Measurements from ENCODE around the gene LARP6. TPM values are rescaled to one million over a fixed set of nuclear protein-coding genes. Genes with fewer than 3 reads are reported as not detected.

The LARP6 gene
- total and polyA plus RNA-seq, 4 donors = 0.89 to 2.9 (median 1.5) TPM

GRCh38 chr15:70855764-70856163 is 1.8 kb upstream of the LARP6 start (continued):
- TF ChIP-seq CTCF (IDR thresholded peaks at IDR 0.05; ENCODE audit: low read depth, low read length, missing input control) = no peak
- TF ChIP-seq FOXA1 (IDR thresholded peaks at IDR 0.05) = no peak

DNA sequence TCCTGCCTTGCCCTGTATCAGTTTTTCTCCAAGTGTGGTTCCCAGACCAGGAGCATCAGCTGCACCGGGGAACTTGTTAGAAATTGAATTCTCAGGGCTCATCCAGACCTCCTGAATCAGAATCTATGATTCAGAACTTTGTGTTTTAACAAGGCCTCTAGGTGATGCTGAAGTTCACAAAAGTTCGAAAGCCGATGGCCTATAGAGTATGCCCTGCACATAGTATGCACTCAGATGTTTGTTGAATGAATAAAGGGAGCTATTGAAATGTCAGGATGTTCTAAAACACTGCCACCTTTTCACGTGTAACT is 664 bp upstream of the LARP6 start:
- DNase-seq (ENCODE audit: low spot score) = no peak
- no peak overlapping the region for H3K4me3 ChIP-seq (ENCODE audit: low read depth in 1 of 3, low read length in 3 of 3)
- WGBS = 65% methylated on average over 4 of the region's 4 CpGs
- no peak overlapping the region for H3K9ac ChIP-seq (ENCODE audit: low read depth in 1 of 2, low read length in 2 of 2)
- H3K27me3 ChIP-seq (ENCODE audit: control insufficient read depth in 4 of 4, insufficient read depth in 4 of 4, low read length in 3 of 4) = no peaks in the 10 kb centered on the region
- TF ChIP-seq RXRA (IDR thresholded peaks at IDR 0.05) (peak in 1 of 2 donors; percentile 14), JUND (IDR thresholded peaks at IDR 0.05) (no peak)
- peak overlapping the region; percentile 33 to 58 for H3K27ac ChIP-seq (ENCODE audit: low read depth in 1 of 2, low read length in 2 of 2)
- peaks cover 3 to 10% (median 6%) of the 10 kb centered on the region in 4 donors for H3K4me1 ChIP-seq (ENCODE audit: control insufficient read depth in 4 of 4, insufficient read depth in 4 of 4, low read length in 3 of 4)
- H3K9me3 ChIP-seq (ENCODE audit: control insufficient read depth in 4 of 4, low read length in 3 of 4) = no peaks in the 10 kb centered on the region
- H3K36me3 ChIP-seq (ENCODE audit: control insufficient read depth in 4 of 4, insufficient read depth in 3 of 4, low read depth in 1 of 4, low read length in 3 of 4) = no peaks in the 10 kb centered on the region

DNA sequence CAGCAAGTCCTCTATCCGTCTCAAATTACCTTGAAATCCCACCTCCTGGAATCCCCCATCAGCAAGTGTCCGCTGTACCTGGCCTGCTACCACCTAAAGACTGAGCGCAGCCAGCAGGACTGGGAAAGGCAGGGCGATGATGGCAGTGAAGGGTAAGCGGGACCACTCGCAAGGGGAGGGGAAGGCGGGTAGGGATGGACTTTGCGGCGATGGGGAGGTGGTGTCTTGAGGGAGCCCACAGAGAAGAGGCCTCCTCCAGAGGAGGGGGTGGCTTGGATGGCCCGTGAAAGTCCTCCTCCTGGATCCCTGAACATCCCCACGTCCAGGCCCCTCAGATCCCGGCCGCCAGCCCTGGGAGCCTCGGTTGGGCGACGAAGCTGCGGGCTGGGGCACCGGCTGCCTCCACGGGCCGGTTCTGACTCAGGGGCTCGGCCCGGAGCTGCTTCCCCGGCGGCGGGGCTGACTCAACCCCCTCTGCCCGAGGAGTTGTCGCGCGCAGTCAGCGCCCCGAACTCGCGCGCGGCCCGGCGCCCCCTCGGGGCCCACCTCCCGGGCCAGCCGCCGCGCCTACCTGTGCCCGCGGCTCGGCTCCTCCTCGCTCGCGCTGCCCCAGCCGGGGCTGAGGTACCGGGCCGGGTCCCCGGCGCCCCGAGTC is 512 bp downstream of the LARP6 start:
- H3K36me3 ChIP-seq (ENCODE audit: control insufficient read depth in 4 of 4, insufficient read depth in 3 of 4, low read depth in 1 of 4, low read length in 3 of 4) = no peaks in the 10 kb centered on the region
- no peaks in the 10 kb centered on the region for H3K27me3 ChIP-seq (ENCODE audit: control insufficient read depth in 4 of 4, insufficient read depth in 4 of 4, low read length in 3 of 4)
- H3K4me3 ChIP-seq (ENCODE audit: low read depth in 1 of 3, low read length in 3 of 3) = peak overlapping the region in 2 of 3 donors; percentile 52 to 79
- H3K4me1 ChIP-seq (ENCODE audit: control insufficient read depth in 4 of 4, insufficient read depth in 4 of 4, low read length in 3 of 4) = peaks cover 3 to 10% (median 6%) of the 10 kb centered on the region in 4 donors
- H3K9ac ChIP-seq (ENCODE audit: low read depth in 1 of 2, low read length in 2 of 2) = no peak overlapping the region
- TF ChIP-seq HNF4A (conservative IDR thresholded peaks at IDR 0.05) (no peak), RAD21 (IDR thresholded peaks at IDR 0.05) (no peak), GABPA (IDR thresholded peaks at IDR 0.05 in 1 of 2, conservative IDR thresholded peaks at IDR 0.05 in 1 of 2) (no peak), EGR1 (IDR thresholded peaks at IDR 0.05; ENCODE audit: low read depth in 2 of 2) (no peak), FOXA1 (IDR thresholded peaks at IDR 0.05) (no peak)
- TF ChIP-seq, protein P1, sequence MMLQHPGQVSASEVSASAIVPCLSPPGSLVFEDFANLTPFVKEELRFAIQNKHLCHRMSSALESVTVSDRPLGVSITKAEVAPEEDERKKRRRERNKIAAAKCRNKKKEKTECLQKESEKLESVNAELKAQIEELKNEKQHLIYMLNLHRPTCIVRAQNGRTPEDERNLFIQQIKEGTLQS (IDR thresholded peaks at IDR 0.05) = no peak
- no peaks in the 10 kb centered on the region for H3K9me3 ChIP-seq (ENCODE audit: control insufficient read depth in 4 of 4, low read length in 3 of 4)
- DNase-seq (ENCODE audit: low spot score) = no peak
- H3K27ac ChIP-seq (ENCODE audit: low read depth in 1 of 2, low read length in 2 of 2) = peak overlapping the region; percentile 33 to 45
- WGBS = 19% methylated on average over 54 of the region's 54 CpGs

GRCh38 chr15:70852501-70853317 is 1.2 kb downstream of the LARP6 start:
- H3K4me1 ChIP-seq (ENCODE audit: control insufficient read depth in 4 of 4, insufficient read depth in 4 of 4, low read length in 3 of 4) = peaks cover 3 to 10% (median 6%) of the 10 kb centered on the region in 4 donors
- TF ChIP-seq, protein P2, sequence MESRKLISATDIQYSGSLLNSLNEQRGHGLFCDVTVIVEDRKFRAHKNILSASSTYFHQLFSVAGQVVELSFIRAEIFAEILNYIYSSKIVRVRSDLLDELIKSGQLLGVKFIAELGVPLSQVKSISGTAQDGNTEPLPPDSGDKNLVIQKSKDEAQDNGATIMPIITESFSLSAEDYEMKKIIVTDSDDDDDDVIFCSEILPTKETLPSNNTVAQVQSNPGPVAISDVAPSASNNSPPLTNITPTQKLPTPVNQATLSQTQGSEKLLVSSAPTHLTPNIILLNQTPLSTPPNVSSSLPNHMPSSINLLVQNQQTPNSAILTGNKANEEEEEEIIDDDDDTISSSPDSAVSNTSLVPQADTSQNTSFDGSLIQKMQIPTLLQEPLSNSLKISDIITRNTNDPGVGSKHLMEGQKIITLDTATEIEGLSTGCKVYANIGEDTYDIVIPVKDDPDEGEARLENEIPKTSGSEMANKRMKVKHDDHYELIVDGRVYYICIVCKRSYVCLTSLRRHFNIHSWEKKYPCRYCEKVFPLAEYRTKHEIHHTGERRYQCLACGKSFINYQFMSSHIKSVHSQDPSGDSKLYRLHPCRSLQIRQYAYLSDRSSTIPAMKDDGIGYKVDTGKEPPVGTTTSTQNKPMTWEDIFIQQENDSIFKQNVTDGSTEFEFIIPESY (IDR thresholded peaks at IDR 0.05) = no peak
- TF ChIP-seq NR2F2 (IDR thresholded peaks at IDR 0.05) = no peak
- no peak for TF ChIP-seq FOXA2 (IDR thresholded peaks at IDR 0.05)
- TF ChIP-seq GABPA (IDR thresholded peaks at IDR 0.05 in 1 of 2, conservative IDR thresholded peaks at IDR 0.05 in 1 of 2) = no peak
- H3K27ac ChIP-seq (ENCODE audit: low read depth in 1 of 2, low read length in 2 of 2) = no peak overlapping the region
- H3K36me3 ChIP-seq (ENCODE audit: control insufficient read depth in 4 of 4, insufficient read depth in 3 of 4, low read depth in 1 of 4, low read length in 3 of 4) = no peaks in the 10 kb centered on the region
- peak overlapping the region in 1 of 2 donors; percentile 57 for H3K9ac ChIP-seq (ENCODE audit: low read depth in 1 of 2, low read length in 2 of 2)
- WGBS = 81% methylated on average over 11 of the region's 11 CpGs
- no peaks in the 10 kb centered on the region for H3K27me3 ChIP-seq (ENCODE audit: control insufficient read depth in 4 of 4, insufficient read depth in 4 of 4, low read length in 3 of 4)
- no peak for DNase-seq (ENCODE audit: low spot score)
- no peak overlapping the region for H3K4me3 ChIP-seq (ENCODE audit: low read depth in 1 of 3, low read length in 3 of 3)
- H3K9me3 ChIP-seq (ENCODE audit: control insufficient read depth in 4 of 4, low read length in 3 of 4) = no peaks in the 10 kb centered on the region
